GM19043 (cell line): ENCODE data around the gene NDUFS7.

Experiments used
- ATAC-seq: cut with Tn5 transposase; IDR thresholded peaks from one replicate; pipeline ENCODE4 v1.9.1; 2021; ENCODE audit warnings: low read depth; ENCODE audit not compliant: unreplicated experiment

Gene NDUFS7

DNA sequence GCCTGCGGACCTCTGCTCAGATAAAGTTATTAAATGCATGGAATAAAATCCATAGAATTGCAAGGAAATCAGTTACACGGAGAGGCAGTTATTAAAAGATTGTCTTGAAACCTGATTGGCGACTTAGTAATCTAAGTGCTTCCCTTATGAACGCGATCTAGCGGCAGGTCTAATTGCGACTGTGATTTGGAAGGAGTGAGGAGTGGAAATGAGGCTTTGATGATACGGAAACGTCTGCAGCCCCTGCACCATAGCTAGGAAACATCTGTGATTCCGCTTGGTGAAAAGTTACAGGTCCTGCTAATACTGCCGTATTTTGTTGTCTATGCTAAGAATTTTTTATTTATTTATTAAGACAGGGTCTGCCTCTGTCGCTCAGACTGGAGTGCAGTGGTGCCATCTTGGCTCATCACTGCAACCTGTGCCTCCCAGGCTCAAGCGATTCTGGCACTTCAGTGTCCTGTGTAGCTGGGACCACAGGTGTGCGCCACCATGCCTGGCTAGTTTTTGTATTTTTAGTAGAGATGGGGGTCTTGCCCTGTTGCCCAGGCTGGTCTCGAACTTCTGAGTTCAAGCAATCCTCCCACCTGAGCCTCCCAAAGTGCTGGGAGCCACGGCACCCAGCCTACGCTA is 887 bp downstream of the NDUFS7 start:
- ATAC-seq: no peak

DNA sequence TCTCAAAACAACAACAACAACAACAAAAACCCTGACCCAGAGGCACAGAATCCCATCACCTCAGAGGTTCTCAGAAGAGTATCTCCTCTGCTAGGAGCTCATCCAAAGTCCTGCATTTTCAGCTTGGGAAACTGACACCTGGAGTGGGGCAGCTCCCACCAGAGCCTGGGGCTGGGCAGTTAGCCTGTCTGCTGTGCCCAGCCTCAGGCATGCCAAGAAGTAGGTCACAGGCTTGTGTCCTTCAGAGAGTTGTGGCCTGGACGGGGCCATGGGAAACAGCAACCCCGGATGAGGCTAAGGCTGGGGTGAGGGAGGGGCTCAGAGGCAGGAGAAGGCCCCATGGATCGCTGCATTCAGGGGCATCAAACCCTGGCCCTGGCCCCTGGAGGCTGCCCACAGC is 2.1 kb downstream of the NDUFS7 start:
- ATAC-seq: no peak

DNA sequence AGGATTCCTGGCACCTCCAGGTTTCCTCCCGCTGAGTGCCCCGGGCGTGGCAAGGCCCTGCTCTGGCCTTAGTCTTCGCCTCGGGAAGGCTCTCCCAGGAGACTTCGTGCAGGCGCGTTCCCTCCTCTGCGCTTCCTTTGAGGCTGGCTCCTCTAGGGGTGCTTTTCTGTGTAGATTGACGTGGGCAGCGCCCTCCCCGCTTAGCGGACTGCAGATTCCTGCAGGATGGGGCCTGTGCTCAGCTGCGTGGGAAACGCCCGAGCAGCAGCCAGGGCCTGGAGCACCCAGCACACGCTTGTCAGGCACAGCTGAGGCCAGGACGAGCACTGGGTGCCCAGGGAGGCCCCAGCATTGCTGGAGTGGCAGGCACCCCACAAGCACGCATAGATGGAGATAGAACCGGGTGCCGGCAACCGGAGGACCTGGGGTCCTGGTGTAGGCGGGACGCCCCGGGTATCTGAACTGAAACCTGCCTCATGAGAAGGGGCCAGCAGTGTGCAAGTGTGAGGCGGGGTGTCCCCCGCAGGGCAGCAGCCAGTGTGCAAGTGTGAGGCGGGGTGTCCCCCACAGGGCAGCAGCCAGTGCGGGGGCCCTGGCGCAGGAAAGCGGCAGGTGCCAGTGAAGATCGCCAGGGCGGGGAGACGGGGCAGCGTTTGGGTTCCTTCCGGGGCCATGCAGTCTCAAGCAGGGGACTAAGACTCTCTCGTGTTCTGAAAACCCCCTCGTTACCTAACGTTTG is 3.4 kb downstream of the NDUFS7 start:
- ATAC-seq: no peak

DNA sequence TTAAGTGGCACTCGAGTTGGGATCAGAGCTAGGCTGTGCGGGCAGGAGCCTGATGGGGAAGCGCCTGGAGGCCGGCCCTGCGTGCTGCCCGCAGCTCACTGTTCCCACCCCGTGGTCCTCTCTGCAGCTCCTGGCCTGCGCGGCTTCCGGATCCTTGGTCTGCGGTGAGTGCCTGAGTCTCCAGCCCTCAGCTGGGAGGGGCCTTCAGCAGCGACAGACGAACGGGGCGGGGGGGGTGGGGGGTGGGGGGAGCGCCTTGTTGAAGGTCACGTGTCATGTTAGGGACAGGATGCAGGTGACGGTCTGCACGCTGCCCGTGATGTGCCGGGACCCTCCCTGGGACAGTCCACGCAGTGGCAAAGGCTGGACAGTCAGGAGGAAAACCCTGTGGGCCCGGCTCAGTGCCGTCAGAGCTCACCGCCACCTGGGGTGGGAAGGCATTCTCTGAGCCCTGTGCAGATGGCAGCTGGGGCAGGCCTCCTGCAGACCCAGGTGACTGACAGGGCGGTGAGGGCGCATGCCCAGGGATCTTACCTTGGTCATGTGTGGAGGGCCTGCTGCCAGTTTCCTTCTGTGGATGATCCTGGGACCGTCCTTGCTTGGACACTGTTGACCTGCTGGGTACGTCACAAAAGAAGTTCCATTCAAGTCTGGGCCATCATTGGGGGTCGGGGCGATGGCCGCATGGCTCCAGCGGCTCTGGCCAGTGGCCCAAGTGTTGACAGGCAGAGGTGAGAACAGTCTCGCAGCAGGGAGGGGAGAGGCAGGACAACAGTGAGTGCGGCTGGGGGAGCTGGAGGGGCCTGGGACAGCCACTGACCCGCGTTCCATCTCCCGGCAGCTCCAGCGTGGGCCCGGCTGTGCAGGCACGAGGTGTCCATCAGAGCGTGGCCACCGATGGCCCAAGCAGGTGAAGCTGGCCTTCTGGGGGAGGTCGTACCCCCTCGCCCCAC is 4.3 kb downstream of the NDUFS7 start:
- no peak for ATAC-seq

DNA sequence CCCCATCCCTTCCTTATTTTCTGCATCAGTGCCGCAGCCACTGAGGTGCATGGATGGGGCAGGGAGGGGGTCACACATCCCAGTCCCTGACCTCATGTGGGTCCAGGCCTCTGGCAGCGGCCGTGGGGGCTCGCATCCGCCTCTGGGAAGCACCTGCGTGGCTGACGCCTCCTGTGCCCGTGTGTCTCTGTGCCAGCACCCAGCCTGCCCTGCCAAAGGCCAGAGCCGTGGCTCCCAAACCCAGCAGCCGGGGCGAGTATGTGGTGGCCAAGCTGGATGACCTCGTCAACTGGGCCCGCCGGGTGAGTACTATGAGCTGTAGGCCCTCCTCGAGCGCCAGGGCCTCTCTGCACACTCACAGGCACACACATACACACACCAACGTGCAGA is 4.9 kb downstream of the NDUFS7 start:
- ATAC-seq: no peak

DNA sequence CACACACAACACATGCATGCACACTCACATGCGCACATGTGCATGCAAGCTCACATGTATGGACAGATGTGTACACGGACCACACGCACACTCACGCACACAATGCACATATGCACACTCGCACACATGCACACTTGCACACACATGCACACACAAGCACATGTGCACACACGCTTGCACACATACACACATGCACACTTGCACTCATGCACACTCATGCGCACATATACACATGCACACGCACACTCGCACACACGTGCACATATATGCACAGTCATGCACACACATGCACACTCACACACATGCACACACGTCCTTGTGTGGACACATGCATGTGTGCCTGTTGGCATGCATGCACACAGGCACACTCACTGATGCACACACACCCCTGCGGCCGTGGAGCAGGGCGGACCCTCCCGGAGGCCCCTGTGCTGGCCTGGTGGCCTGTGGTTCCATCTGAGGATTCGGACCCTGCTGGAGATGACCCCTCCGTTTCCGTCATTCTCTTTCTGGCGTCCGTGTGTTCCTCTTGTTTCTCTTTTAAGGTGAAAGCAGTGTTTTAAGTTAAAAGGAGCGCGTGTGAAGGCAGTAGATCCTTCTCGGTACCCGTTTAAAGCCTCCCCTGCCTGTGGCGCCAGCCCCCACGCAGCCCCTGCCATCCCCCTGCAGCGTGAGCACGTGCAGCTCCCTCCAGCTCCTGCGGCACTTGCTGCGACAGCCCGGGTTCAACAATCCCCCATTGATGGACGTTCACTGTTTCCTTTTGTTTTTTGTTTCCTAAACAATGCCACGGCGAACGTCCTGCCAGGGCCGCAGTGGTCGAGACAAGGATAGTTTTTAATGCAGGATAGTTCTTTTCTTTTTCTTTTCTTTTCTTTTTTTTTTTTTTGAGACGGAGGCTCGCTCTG is 5.6 kb downstream of the NDUFS7 start:
- ATAC-seq: no peak

DNA sequence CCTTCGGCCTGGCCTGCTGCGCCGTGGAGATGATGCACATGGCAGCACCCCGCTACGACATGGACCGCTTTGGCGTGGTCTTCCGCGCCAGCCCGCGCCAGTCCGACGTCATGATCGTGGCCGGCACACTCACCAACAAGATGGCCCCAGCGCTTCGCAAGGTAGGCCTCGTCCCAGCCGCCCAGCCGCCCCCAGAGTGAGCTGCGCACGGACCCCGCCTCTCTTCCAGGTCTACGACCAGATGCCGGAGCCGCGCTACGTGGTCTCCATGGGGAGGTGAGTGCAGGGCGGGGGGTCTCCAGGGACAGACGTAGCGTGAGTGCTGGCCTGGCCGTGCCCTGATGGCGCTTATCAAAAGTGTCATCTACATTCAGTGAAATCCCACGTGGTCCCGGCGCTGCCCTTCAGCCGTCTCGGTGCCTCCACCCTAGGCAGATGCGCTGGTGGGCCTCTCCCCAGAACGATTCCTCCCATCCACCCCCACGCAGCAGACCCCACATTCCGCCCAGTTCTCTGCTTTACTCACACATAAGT is 7.2 kb downstream of the NDUFS7 start:
- no peak for ATAC-seq

DNA sequence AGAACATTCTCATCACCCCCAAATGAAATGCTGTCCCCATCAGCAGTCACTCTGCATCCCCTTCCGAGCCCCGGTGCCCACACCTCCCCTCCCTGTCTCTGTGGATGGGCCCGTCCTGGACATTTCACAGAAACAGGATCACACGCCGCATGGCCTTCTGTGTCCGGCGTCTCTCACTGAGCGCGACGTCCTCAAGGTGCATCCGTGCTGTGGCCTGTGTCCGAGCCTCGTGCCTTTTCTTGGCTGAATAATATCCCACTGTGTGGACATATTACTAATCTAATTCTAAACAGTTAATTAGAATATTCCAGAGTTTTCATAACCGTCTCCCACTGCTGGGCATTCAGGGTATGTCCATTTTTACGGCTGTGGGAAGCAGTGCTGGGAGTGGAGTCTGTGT is 8.7 kb downstream of the NDUFS7 start:
- no peak for ATAC-seq

DNA sequence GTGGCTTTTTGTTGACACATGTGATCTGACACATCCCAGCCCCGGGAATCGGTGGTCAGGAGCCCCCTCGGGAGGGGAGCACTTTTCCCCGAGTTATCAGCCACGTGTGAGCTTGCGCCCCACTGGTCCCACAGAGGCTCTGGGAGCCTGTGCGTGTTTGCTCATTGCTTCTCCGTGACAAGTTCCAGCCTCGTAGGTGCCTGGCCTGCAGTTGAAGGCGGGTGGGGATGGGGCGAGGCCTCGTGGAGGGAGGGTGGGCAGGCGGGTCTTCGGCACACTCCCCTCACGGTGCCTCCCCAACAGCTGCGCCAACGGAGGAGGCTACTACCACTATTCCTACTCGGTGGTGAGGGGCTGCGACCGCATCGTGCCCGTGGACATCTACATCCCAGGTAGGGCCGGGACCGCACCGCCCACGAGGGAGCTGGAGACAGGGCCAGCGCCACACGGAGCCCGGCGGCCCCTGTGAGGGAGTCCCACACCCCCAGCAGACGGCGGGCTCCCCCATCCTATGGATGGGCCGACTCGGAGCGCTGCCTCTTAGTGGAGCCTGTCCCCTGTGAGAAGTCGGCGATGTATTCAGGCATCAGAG is 9.3 kb downstream of the NDUFS7 start:
- no peak for ATAC-seq

DNA sequence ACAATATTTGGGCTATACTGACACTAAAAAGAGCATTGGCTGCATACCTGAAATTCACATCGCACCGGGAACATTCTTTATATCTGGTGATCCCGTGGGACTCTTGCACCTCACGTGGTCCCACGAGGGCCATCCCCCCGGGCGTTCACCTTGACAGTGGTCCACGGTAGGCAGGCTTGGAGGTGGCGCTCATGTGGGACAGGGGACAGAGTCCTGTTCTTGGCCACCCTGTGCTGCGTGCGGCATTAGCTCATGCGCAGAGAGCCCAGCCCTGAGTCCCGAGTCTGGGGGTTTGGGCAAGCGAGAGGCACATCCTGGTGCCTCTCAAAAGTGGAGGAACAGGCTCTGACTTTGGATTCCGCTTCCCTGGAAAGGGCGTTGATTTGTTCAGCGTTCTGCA is 10.1 kb downstream of the NDUFS7 start:
- no peak for ATAC-seq

DNA sequence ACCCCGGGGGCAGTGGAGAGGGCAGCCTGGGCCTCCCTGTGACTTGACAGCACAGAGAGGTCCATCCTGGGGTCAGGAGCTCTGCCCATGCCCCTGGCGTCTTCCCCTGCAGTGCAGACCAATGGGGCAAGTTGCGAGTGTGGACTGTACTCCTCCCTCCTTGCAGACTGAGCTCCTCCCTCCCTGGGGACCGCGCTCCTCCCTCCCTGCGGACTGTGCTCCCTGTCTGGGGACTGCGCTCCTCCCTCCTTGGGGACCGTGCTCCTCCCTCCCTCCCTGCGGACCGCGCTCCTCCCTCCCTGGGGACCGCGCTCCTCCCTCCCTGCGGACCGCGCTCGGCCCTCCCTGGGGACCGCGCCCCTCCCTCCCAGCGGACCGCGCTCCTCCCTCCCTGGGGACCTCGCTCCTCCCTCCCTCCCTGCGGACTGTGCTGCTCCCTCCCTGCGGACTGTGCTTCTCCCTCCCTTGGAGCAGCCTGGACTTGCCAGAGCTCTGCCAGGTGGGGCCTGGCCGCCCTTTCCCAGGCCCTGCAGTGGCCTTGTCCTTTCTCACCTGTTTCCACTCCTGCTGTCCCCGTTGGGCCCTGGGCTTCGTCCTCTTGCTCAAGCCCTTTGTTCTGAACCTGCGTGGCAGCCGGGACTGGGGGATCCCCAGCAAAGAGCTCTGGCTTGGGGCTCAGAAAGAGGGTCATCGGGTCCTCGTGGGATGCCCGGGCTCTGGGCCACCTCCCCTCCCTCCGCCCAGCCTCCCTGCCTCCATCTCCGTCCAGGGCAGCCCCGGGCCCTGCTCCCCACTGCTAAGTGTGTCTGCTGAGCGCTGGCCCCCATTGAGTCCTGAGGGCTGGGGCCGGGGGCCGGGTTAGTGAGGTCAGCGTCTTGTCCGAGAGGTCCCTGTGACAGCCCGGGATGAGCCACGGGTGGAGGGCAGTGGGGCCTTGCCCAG is 10.8 kb downstream of the NDUFS7 start:
- no peak for ATAC-seq

DNA sequence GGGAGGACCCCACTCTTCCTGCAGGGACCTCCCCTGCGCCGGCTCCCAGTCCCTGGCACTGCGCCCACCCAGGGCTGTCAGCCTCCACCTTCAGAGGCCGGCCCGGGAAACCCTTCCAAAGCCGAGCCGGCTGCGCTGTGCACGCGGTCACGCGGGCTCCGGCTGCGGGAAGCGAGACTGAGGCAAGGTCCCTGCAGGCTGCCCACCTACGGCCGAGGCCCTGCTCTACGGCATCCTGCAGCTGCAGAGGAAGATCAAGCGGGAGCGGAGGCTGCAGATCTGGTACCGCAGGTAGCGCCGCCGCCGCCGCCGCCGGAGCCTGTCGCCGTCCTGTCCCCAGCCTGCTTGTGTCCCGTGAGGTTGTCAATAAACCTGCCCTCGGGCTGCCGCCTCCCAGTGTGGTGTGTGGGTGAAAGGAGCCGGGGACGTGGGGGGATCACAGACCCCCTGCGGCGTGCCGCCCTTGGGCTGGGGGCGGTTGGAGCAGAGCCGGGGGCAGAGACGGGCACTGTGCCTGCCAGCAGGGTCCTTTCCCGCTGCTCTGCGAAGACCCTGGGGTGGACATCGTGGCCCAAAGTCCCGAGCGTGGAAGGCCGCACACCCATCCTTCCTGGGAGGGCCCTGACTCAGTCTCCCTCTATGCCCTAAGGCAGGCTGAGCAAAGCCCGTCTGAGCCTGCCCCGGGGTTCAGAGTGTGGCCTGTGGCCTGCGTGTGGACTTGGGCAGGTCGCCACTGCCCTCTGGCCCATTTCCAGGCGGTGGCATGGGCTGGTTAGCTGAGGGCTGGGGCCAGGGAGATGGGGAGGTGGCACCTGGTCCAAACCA is 11.7 kb downstream of the NDUFS7 start:
- no peak for ATAC-seq

DNA sequence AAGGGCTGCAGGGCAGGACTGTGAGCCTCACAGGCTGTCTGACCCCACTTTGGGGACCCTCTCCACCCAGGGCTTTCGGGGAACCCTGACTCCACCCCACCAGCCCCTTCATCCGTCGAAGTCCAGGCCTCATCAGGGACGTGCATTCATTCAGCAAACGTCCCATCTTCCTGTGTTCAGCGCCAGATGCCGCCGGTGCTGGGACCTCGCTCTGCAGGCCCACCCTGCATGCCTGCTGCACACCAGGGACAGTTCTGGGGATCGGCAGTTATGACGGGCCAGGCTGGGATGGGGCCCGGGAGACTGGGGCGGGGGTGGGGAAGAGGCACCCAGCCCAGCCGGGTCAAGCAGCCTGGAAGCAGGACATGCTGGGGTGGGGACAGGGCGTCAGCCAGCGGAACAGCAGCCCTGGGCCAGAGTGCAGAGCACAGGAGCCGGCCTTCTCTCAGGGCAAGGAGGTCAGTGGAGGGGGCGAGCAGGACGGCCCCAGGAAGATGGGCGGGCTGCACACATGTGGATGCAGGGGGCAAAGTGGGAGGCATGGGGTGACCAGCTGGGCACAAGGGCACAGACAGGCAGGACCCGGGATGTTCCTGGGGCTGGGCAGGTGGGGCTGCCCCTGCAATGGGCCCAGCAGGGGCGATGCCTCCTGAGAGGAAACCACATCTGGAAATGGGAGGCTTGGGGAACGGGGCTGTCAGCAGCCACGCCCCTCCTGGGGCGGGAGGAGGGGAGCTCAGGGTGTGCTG is 12.5 kb downstream of the NDUFS7 start:
- no peak for ATAC-seq

DNA sequence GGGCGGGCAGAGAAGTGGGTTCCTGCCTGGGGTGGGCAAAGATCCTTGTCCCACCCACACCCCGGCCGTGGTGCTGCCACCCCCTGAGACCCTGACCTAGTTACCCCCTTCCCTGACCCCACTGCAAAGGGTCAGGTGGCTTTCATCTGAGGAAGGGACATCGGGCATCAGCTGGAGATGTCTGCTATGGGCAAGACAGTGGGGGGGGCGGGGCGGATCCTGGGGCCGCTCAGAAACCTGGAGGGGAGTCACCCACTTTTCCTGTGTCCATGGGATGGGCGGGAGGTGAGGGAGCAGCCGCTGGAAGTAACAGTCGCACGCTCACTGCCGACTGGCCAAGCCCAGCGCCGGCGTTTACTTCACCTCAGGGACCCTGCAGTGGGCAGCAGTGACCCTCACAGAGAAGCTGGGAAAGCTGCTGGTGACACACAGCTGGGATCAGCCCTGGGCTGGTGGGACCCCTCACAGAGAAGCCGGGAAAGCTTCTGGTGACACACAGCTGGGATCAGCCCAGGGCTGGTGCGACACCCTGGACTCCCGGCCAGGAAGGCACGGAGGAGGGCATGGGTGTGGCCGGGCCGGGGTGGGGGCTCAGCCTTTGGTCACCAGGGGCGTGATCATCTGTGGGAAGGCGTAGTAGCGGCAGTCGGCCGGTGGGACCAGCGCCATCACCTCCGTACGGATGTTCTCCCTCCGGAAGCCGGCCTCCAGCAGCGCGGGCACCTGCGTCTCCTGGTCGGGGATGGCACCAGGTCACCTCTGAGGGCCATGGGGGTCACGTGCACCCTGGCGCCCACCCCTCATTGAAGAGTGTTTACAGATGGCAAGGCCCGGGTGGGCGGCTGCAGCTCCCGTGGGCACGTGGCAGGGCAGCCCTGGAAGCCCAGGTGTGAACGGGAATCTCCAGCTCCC is 13.3 kb downstream of the NDUFS7 start:
- no peak for ATAC-seq

DNA sequence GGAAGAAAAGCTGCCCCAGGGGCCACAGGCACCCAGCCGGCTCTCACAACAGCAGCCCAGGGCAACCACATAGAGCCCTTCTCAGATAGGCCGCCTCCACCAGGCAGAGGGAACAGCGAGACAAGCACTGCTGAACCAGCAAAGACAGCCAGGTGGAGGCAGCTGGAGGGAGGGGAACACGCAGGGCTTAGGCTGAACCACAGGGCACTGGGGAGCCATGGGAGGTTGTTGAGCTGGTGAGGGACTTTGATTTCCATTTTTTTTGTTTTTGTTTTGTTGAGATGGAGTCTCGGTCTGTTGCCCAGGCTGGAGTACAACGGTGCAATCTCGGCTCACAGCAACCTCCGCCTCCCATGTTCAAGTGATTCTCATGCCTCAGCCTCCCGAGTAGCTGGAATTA is 14.1 kb downstream of the NDUFS7 start:
- ATAC-seq: no peak

DNA sequence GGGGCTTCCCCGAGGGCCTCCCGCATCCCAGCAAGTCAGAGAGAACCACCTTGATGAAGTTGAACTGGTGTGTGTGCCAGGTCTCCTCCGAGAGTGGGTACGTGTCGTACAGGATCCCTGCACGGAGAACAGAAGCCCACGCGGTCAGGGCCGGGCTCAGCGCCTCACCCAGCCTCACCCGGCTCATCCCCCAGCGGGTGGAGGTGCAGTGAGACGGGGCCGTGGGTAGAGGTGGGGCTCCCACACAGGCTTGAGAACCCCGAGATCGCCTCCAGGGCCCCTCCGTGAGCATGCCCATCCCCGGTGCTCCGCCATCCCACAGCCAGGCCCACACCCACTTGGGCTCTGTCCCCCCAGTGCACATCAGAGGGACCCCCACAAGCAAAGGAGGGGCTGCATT is 15.4 kb downstream of the NDUFS7 start:
- ATAC-seq: no peak
